Gastroesophageal sphincter (tissue), 3 donors: Measurements from ENCODE around the gene RBM42.
"Not testable (repeated sequence)": the region's sequence is repeated elsewhere in the genome, so short reads cannot be mapped to it uniquely, and the experiment has no call there.

ENCODE experiments used
- CTCF ChIP-seq, 4 experiments: fragments of 200-600 bp in 2 of 4; fragments of 450-650 bp in 2 of 4; sonication (generic) in 1 of 4; IDR thresholded peaks; one replicate each; pipeline ENCODE4 v1.5.1; 2017 to 2019; ENCODE audit warnings: antibody characterized with exemption in 4 of 4, mild to moderate bottlenecking in 2 of 4, moderate library complexity in 2 of 4
- EP300 ChIP-seq: sonication (generic); formaldehyde crosslinking; IDR thresholded peaks from one replicate; pipeline ENCODE4 v1.6.1; 2017; ENCODE audit warnings: antibody characterized with exemption, mild to moderate bottlenecking
- POLR2A ChIP-seq, 2 donors: fragments of 450-650 bp; IDR thresholded peaks; one replicate each; pipeline ENCODE4 v1.6.1; 2017; ENCODE audit warnings: antibody characterized with exemption in 2 of 2, mild to moderate bottlenecking in 2 of 2, moderate library complexity in 1 of 2
- POLR2AphosphoS5 ChIP-seq: sonication (generic); formaldehyde crosslinking; IDR thresholded peaks from one replicate; pipeline ENCODE4 v1.6.1; 2017; ENCODE audit warnings: antibody characterized with exemption

- TF ChIP-seq CTCF (IDR thresholded peaks at IDR 0.05); EP300; POLR2A (IDR thresholded peaks at IDR 0.05); POLR2AphosphoS5: not testable (repeated sequence)
Observed at GRCh38 chr19:35604436-35604835, 24.4 kb upstream of the RBM42 start.
